ENCODE data around the gene CEND1.
A peak's percentile ranks its signal among the peaks of the same experiment; 100 is the strongest.

CEND1 gene

GRCh38 chr11:811446-812245 lies 21.8 kb upstream of the CEND1 start:
- no peak for DNase-seq

GRCh38 chr11:810040-810567 lies 20.2 kb upstream of the CEND1 start:
- DNase-seq, result no peak

GRCh38 chr11:809287-810039 lies 19.6 kb upstream of the CEND1 start, which contains the start of gene RPLP2:
RPLP2 (plus strand) TSS chr11:809967; CDS start chr11:810235, 268 bp downstream.
- peak; percentile 97 for DNase-seq

- peak; percentile 38 to 66 for DNase-seq
Measured at GRCh38 chr11:808427-809286, 18.8 kb upstream of the CEND1 start.

GRCh38 chr11:804599-804964 lies 14.7 kb upstream of the CEND1 start:
- DNase-seq, result no peak

GRCh38 chr11:803770-804598 lies 14.1 kb upstream of the CEND1 start:
- DNase-seq, result no peak

GRCh38 chr11:803467-803742 lies 13.5 kb upstream of the CEND1 start:
- DNase-seq, result no peak

- no peak for DNase-seq
Measured at GRCh38 chr11:802693-803466, 13.0 kb upstream of the CEND1 start.

- no peak for DNase-seq
Measured at GRCh38 chr11:802018-802617, 12.2 kb upstream of the CEND1 start.

- no peak for DNase-seq
Measured at GRCh38 chr11:801097-801780, 11.3 kb upstream of the CEND1 start.

GRCh38 chr11:800473-800872 lies 10.6 kb upstream of the CEND1 start:
- DNase-seq, result no peak

- no peak for DNase-seq
Measured at GRCh38 chr11:799641-800316, 9.9 kb upstream of the CEND1 start.

- peak; percentile 79 to 85 for DNase-seq
Measured at GRCh38 chr11:798093-798713, 8.3 kb upstream of the CEND1 start, which contains the start of gene SLC25A22. SLC25A22 (minus strand) TSS chr11:798281; CDS start chr11:795006, 3,275 bp downstream.

- DNase-seq, result peak; percentile 87
Measured at GRCh38 chr11:797296-798092, 7.6 kb upstream of the CEND1 start.

- DNase-seq, result no peak
Measured at GRCh38 chr11:796565-797295, 6.8 kb upstream of the CEND1 start.

- peak; percentile 81 to 82 for DNase-seq
Measured at GRCh38 chr11:795634-796564, 6.0 kb upstream of the CEND1 start.

All from CD4-positive, alpha-beta T cell treated with Interleukin-1 beta for 1 hour (primary cell).